Stimulated activated effector memory CD8-positive, alpha-beta T cell treated with anti-CD3 and anti-CD28 coated beads, Interleukin-12 subunit alpha, Interleukin-12 subunit beta, amount 100 ng/mL, for 72 hours (primary cell): ENCODE data around the gene PSAT1.
A peak's percentile ranks its signal among the peaks of the same experiment; 100 is the strongest.

Source experiments
- ATAC-seq: fragments of 150-1000 bp; cut with Tn5 transposase; 2 replicates; pipeline ENCODE4 v1.10.0; 2021
- DNase-seq, 2 donors: peaks; one replicate each; pipeline ENCODE4 v3.0.0; 2021 to 2022; ENCODE audit warnings: low spot score in 2 of 2
- H3K27ac Mint-ChIP-seq: one replicate; pipeline ENCODE4 v1.8.0; 2022; ENCODE audit warnings: mild to moderate bottlenecking, mixed read lengths
- H3K36me3 Mint-ChIP-seq: one replicate; pipeline ENCODE4 v1.8.0; 2022; ENCODE audit warnings: mild to moderate bottlenecking, mixed read lengths
- H3K4me1 Mint-ChIP-seq: one replicate; pipeline ENCODE4 v1.8.0; 2022; ENCODE audit warnings: mixed read lengths
- H3K4me3 Mint-ChIP-seq: one replicate; pipeline ENCODE4 v1.8.0; 2022; ENCODE audit warnings: mild to moderate bottlenecking, mixed read lengths
- H3K9me3 Mint-ChIP-seq: one replicate; pipeline ENCODE4 v1.8.0; 2022; ENCODE audit warnings: mixed read lengths

PSAT1 gene

DNA sequence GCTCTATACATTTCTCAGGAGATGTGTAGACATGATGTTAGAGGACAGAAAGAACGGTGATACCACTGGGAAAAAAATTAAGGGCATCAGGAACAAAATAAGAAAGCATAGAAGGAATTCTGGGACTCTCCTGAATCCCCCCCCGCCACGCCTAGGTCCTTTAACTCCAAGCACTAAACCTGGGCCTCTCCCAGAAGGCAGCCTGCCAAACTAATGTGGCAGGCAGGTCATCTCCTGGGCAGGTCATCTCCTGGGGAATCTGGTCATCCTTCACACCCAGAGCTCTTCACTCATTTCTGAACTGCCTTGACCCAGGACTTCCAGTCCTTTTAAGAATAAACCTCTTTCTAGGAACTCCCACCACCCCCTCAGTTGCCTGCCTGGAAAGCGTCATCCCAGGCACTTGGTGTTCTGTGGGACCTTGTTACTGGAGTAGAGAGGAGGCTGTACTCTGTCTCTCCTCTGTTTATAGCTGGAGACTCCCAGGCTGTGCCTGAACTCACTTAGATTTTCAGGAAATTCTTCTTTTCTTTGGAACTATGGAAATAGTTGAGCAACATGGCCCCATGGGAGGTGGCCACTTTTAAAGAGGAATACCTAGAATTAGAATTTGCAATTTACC lies 24.1 kb downstream of the PSAT1 start:
- Mint-ChIP-seq H3K27ac (no peak overlapping the region), H3K9me3 (peaks cover 5% of the 10 kb centered on the region), H3K4me1 (no peaks in the 10 kb centered on the region), H3K4me3 (no peak overlapping the region), H3K36me3 (peaks cover 75% of the 10 kb centered on the region)
- ATAC-seq = no peak
- DNase-seq = no peak

DNA sequence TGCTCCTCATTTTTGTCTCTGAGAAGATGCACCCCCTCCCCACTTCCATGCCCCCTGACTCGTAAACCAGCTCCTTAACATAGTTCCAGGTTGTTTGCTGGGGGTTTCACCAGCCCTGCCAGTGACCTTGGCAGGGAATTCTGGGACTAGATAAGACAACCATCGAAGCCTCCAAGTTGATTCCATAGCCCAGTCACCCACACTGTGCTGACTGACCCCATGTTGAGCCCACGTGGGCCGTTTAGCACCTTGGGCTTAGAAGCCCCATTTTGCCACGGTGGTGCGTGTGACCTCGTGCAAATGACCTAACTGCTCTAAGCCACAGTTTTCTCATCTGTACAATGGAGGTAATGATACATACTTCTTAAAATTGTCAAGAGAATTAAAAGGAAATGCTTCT lies 24.6 kb downstream of the PSAT1 start:
- no peak overlapping the region for H3K4me3 Mint-ChIP-seq
- H3K4me1 Mint-ChIP-seq = no peaks in the 10 kb centered on the region
- H3K9me3 Mint-ChIP-seq = peaks cover 5% of the 10 kb centered on the region
- peaks cover 75% of the 10 kb centered on the region for H3K36me3 Mint-ChIP-seq
- DNase-seq (no peak), ATAC-seq (no peak)
- H3K27ac Mint-ChIP-seq = no peak overlapping the region

DNA sequence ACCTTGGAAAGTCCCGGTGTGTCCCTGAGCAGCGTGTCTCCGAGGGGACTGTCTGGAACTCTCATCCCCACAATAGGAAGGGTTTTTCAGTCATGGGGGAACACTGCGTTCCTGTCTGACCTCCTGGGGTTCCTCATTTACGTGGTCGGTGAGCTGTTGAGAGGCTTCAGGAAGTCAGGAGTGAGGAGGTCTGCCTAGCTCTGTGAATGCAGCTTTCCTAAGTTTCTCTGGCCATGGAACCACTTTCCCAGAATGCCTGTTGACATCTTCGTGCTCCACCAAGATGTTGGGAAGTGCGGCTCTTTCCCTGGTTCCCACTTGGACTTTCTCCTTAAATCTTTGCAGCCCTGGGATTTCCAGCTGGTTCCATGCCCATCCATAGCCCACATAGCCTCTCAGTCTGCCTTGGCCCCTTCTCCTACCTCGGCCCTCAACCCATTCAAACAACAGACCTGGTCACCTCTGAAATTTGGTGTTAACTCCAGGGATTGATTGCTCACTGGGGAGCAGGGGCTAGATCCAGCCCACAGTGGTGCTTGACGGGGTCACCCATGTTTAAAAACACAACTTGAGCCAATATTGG lies 27.2 kb downstream of the PSAT1 start:
- DNase-seq = no peak
- H3K4me1 Mint-ChIP-seq = no peaks in the 10 kb centered on the region
- peaks cover 75% of the 10 kb centered on the region for H3K36me3 Mint-ChIP-seq
- no peak overlapping the region for H3K27ac Mint-ChIP-seq
- no peak for ATAC-seq
- H3K4me3 Mint-ChIP-seq = no peak overlapping the region
- peaks cover 5% of the 10 kb centered on the region for H3K9me3 Mint-ChIP-seq

DNA sequence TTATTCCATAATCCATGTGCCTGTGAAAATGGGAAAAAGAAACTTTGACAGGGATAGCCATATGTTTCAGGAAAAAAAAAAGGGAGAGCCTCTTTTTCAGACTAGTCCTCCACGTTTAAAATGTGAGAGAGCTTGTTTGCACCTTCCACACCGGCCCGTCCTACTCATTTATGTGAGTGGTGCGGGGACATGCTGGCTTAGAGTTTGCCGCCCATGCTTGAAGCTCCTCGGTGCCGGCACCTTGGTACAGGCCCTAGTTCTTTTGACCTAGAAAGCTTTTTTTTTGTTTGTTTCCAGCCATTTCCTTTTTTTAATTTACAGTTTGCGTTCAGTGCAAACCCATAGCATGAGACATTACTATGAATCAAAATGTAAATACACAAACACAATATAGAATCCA lies 27.8 kb downstream of the PSAT1 start:
- peaks cover 75% of the 10 kb centered on the region for H3K36me3 Mint-ChIP-seq
- no peak overlapping the region for H3K4me3 Mint-ChIP-seq
- H3K9me3 Mint-ChIP-seq = peaks cover 5% of the 10 kb centered on the region
- no peak overlapping the region for H3K27ac Mint-ChIP-seq
- H3K4me1 Mint-ChIP-seq = no peaks in the 10 kb centered on the region
- ATAC-seq = no peak
- DNase-seq = no peak

DNA sequence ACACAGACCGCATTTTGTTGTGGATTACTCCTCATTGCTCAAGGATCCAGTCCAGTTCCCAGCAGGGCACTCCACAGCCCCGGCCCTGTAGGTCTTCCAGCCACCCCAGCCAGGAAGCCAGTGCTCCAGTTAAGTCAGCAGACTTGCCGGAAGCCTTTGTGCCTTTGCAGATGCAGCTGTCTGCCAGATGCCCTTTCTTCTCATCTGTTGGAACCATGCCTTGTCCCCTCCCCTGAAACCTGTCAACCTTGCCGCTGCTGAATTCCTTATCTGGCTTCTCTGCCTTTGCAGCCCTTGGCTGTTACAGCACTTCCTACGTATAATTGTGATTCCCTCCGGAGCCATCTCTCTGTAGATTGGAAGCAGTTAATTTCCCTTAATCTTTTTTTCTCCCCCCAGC lies 28.4 kb downstream of the PSAT1 start:
- ATAC-seq (no peak), DNase-seq (no peak)
- Mint-ChIP-seq H3K36me3 (peaks cover 72% of the 10 kb centered on the region), H3K27ac (no peak overlapping the region), H3K4me1 (no peaks in the 10 kb centered on the region), H3K4me3 (no peak overlapping the region), H3K9me3 (no peaks in the 10 kb centered on the region)

DNA sequence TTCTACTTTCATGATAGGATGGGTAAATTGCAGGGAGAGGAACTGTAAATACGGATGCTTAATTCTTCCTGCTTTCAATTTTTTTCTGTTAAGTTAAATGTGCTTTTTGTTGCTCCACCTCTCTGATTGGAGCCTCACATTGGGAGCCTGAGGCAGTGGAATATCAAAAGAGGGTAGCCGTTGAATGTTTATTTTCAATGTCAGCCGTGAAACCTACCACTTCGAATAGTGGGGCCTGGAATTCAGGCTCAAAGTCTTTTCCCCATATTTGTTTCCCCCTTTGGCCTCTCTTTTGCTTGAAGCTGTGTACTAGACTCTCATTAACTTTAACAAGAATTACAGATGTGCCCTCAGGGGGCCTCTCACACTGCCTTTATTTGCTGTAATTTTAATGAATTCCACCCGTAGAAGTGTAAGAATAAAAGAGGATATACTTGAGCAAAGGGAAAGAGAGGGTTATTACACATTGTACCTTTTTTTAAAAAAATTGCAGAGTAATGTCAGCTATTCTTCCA lies 29.0 kb downstream of the PSAT1 start:
- ATAC-seq (no peak), DNase-seq (no peak)
- Mint-ChIP-seq H3K4me3 (no peak overlapping the region), H3K9me3 (no peaks in the 10 kb centered on the region), H3K4me1 (no peaks in the 10 kb centered on the region), H3K27ac (no peak overlapping the region), H3K36me3 (peaks cover 68% of the 10 kb centered on the region)

DNA sequence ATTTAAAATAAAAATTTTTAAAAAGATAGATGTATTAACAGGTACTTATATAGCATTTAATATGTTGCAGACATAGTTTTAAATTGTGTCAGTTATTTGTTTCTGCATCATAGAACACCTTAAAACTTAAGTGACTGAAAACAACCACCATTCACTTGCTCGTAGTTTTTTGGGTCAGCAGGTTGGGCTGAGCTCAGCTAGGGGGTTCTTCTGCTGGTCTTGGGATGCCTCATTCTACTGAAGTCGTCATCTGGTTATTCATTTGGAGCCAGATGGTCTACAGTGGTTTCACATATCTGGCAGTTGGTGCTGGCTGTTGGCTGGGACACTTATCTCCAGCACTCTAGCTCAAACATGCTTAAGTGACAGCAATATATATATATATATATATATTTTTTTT lies 29.6 kb downstream of the PSAT1 start:
- Mint-ChIP-seq H3K9me3 (no peaks in the 10 kb centered on the region), H3K36me3 (peaks cover 61% of the 10 kb centered on the region), H3K27ac (no peak overlapping the region), H3K4me1 (no peaks in the 10 kb centered on the region), H3K4me3 (no peak overlapping the region)
- no peak for ATAC-seq
- no peak for DNase-seq

DNA sequence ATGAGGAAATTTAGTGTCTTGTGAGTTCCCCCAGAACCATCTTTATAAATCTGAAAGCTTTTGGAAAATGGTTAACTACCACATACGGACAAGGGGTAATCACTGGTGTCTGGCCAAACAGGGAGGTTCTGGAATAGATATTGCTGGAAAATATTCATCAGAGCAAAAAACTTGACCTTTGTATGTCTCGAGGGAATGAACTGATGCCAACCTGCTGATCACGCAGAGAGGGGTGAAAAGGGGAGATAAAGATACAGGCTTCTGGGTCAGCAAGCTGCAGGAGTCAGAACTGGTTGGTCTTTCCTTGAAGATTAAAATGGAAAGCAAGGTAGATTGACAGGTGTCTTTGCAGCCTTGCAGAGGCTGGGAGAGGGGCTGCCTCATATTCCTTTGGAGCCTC lies 35.5 kb downstream of the PSAT1 start:
- Mint-ChIP-seq H3K36me3 (peaks cover 27% of the 10 kb centered on the region), H3K4me3 (no peak overlapping the region), H3K4me1 (no peaks in the 10 kb centered on the region), H3K27ac (no peak overlapping the region), H3K9me3 (peaks cover 13% of the 10 kb centered on the region)
- no peak for ATAC-seq
- no peak for DNase-seq

DNA sequence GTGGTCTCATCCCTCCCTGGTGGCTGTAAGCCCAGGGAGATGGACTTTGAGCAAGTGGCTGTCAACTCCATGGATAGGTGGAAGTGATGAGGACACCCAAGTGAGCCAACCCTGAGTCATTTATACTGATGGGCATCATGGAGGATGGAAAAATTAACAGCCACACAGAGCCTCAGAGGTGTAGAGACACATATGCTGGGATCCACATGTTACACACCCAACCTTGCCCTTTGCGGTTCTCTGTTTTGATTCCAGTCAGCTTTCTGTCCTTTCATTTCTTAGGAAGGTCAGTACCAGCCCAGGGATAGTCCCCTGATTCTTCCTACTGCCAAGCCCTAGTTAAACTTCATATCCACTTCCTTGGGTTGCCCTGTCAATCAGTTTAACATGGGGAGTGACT lies 51.9 kb downstream of the PSAT1 start:
- Mint-ChIP-seq H3K4me1 (peaks cover 8% of the 10 kb centered on the region), H3K36me3 (no peaks in the 10 kb centered on the region), H3K27ac (no peak overlapping the region), H3K9me3 (peaks cover 2% of the 10 kb centered on the region), H3K4me3 (no peak overlapping the region)
- no peak for DNase-seq
- no peak for ATAC-seq

DNA sequence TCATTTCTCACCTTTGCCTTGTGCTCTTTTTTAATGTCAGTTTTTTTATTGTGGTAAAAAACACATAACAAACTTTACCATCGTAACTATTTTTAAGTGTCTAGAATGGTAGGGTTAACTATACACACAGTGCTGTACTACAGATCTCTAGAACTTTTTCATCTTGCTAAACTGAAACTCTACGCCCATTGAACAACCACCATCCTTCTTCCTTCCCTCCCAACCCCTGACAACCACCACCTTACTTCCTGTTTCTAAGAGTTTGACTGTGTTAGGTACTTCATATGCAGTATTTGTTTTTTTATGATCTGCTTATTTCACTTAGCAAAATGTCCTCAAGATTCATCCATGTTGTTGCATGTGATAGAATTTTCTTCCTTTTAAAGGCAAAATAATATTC lies 54.9 kb downstream of the PSAT1 start:
- H3K9me3 Mint-ChIP-seq = no peaks in the 10 kb centered on the region
- DNase-seq (no peak), ATAC-seq (no peak)
- H3K36me3 Mint-ChIP-seq = no peaks in the 10 kb centered on the region
- no peak overlapping the region for H3K27ac Mint-ChIP-seq
- peaks cover 8% of the 10 kb centered on the region for H3K4me1 Mint-ChIP-seq
- H3K4me3 Mint-ChIP-seq = no peak overlapping the region

DNA sequence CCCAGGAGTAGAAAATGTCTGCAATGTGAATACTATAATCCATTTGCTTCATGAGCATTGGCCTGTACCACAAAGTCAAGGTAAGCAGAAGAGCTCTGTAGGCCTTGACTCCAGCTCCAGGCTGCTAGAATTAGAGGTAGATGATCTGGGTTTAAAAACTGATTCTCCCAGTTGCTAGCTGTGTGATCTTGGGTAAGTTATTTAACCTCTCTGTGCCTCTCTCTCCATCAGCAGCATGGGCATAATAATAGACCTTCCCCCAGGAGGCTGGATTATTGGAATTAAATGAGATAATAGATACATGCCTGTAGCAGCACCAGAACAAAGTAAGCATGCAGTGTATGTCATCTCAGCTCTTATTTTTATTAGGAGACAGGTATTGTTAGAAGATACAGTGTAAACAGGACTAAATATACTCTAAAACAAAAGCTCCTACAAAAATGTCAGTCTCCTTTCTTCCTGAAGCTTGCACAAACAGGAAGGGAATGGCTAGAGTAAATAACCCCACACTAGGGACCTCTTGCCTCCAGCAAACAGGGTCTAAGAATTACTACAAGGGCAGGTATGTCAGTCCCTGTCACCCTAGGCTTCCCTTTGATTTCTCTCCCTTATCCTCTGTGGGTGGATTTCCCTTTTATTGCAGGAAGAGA lies 57.5 kb downstream of the PSAT1 start:
- H3K4me1 Mint-ChIP-seq = peaks cover 8% of the 10 kb centered on the region
- DNase-seq = no peak
- no peak overlapping the region for H3K4me3 Mint-ChIP-seq
- no peak for ATAC-seq
- H3K9me3 Mint-ChIP-seq = no peaks in the 10 kb centered on the region
- no peak overlapping the region for H3K27ac Mint-ChIP-seq
- no peaks in the 10 kb centered on the region for H3K36me3 Mint-ChIP-seq

DNA sequence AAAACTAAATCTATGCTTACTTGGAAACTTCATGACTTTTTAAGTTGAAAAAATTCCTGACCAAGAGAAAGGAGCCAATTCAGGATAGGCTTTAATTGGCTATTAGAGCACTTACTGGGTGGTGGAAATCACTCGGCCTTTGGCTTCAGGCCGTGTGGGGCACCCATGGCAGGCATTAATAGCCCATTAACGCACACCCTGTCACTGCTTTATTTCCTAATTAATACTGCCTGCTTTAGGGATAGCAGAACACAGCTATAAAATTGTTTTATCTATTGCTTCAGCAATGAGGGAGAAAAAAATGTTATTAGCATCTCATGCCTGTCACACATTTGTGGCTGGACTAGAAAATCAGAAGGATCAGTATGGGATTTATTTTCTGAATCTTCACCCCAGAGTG lies 58.1 kb downstream of the PSAT1 start:
- peaks cover 8% of the 10 kb centered on the region for H3K4me1 Mint-ChIP-seq
- no peaks in the 10 kb centered on the region for H3K36me3 Mint-ChIP-seq
- H3K9me3 Mint-ChIP-seq = no peaks in the 10 kb centered on the region
- no peak for DNase-seq
- no peak for ATAC-seq
- H3K27ac Mint-ChIP-seq = no peak overlapping the region
- no peak overlapping the region for H3K4me3 Mint-ChIP-seq

DNA sequence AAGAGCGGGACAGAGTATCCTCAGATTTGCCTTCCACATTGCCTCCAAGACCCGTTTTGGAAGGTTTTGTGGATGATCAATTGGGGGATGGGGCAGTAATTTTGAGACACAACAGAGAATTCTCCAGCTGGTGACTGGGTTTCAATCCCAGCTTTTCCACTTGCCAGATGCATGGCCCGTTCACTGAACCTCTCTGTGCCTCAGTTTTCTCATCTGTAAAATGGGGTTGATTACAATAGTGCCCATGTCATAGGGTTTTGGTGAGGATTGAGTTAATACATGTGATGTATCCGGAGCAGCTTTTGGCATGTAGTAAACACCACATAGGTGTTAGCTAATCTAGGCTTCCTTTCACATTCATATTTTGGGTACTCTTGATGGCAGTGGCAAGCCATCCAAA lies 59.7 kb downstream of the PSAT1 start:
- H3K4me3 Mint-ChIP-seq = no peak overlapping the region
- DNase-seq = no peak
- H3K27ac Mint-ChIP-seq = no peak overlapping the region
- peaks cover 6% of the 10 kb centered on the region for H3K4me1 Mint-ChIP-seq
- no peaks in the 10 kb centered on the region for H3K36me3 Mint-ChIP-seq
- H3K9me3 Mint-ChIP-seq = no peaks in the 10 kb centered on the region
- no peak for ATAC-seq

DNA sequence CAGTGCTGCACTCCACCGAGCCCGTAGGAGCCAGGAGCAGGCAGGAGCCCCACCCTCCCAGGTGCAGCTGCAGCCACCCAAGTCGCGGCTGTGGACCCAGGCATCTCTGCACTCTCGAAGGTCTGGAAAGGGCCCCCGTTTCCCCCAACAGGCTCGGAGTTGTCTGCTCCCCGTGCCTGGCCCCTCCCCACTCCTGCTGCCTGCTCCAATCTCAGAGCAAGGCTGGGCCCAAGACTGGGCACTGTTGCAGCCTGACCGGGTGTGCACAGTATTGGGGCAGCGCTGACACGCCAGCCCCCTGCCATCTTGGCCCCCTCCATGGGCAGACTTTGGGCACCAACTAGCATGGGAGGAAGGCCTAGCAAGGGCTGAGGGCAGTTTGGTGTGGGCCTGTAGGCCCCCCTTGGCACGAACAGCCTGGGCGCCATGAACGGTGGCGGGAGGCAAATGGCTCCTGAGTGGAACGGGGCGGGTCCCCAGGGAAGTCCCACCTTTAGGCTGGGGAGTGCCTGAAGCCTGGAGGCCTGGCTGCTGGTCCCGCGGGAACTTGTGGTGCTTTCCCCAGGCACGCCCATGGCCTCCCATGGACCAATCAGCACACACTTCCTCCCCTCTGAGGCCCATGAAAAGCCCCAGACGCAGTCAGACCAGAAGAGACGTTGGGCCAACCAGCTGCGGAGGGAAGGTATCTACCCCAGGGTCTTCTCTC lies 60.4 kb downstream of the PSAT1 start:
- ATAC-seq (peak; percentile 19), DNase-seq (no peak)
- Mint-ChIP-seq H3K4me1 (no peaks in the 10 kb centered on the region), H3K4me3 (no peak overlapping the region), H3K27ac (no peak overlapping the region), H3K36me3 (no peaks in the 10 kb centered on the region), H3K9me3 (no peaks in the 10 kb centered on the region)

DNA sequence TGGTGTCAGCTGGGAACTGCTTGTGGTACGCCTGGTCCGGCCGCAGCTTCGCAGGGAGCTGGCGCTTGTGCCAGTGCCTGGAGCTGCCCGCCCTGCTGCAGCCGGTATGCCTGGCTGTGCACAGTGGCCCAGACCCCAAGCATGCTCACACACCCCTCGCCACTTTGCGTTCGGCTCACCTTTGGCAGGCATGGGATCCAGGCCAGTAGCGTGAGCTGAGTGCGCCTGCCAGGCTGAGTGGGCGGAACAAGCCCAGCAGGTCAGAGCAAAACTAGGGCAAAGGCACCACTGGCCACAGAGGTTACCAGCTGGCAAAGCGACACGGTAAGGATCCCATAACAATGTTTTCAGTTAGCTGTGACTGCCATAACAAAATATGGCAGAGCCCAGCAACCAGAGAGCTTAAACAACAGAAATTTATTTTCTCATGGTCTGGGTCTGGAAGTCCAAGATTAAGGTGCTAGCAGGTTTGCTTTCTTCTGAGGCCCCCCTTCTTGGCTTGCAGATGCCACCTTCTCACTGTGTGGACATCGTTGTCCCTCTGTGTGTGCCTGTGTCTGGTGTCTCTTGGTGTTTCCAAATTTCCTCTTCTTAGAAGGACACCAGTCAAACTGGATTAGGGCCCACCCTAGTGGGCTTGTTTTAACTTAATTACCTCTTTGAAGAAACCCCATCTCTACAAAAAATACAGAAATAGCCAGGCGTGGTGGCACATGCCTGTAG lies 61.6 kb downstream of the PSAT1 start:
- Mint-ChIP-seq H3K36me3 (no peaks in the 10 kb centered on the region), H3K4me3 (no peak overlapping the region), H3K27ac (no peak overlapping the region), H3K9me3 (no peaks in the 10 kb centered on the region), H3K4me1 (no peaks in the 10 kb centered on the region)
- no peak for ATAC-seq
- DNase-seq = no peak
